Activated CD8-positive, alpha-beta memory T cell treated with anti-CD3 and anti-CD28 coated beads for 4 hours (primary cell): Measurements from ENCODE around the gene SLC41A2.
"Not testable (repeated sequence)": the region's sequence is repeated elsewhere in the genome, so short reads cannot be mapped to it uniquely, and the experiment has no call there.

Experiments used
- DNase-seq, 2 donors: peaks; one replicate each; pipeline ENCODE4 v3.0.0-alpha.2; 2020; ENCODE audit warnings: low read depth in 2 of 2

The SLC41A2 gene, protein sequence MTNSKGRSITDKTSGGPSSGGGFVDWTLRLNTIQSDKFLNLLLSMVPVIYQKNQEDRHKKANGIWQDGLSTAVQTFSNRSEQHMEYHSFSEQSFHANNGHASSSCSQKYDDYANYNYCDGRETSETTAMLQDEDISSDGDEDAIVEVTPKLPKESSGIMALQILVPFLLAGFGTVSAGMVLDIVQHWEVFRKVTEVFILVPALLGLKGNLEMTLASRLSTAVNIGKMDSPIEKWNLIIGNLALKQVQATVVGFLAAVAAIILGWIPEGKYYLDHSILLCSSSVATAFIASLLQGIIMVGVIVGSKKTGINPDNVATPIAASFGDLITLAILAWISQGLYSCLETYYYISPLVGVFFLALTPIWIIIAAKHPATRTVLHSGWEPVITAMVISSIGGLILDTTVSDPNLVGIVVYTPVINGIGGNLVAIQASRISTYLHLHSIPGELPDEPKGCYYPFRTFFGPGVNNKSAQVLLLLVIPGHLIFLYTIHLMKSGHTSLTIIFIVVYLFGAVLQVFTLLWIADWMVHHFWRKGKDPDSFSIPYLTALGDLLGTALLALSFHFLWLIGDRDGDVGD

DNA sequence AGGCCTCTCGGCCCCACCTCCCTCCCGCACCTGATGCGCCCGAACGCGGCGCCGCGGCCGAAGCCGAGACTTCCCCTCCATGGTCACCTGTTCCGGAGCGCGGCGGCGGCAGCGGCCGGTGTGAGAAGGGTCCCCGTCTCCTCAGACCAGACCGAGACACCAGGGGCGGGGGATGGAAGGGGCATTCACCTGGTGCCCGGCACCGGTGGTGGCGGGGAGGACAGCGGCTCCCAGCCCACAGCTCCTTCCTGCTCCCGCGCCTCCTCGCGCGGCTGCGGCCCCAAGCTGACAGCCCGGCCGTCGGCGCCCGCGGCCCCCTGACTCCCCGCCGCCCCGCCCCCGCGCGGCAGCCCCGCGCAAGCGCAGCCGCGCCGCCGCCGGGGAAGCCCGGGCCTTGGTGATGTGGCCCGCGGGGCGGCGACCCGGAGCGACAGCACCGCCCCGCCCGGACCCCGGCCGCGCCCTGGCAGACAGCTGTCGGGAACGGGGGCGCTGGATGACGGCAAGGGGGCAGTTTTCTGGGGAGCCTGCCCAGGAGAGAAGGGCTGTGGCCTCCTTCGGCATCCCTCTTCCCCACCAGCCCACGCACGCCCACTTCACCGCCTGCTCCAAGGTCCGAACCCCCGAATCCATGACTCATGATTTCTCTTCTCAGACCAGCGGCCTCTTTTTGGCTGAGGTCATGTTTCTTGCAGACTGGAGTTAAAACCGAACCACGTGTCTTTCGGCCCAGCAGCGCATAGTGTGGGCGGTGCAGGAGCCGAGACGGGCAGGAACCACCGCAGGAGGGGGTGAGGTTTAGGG, at the start of gene SLC41A2:
Gene SLC41A2 (minus strand): TSS at position 290 of the 804 bp plus-strand sequence. CDS start 29,763 bp downstream, outside the sequence.
- peak; percentile 72 to 79 for DNase-seq

DNA sequence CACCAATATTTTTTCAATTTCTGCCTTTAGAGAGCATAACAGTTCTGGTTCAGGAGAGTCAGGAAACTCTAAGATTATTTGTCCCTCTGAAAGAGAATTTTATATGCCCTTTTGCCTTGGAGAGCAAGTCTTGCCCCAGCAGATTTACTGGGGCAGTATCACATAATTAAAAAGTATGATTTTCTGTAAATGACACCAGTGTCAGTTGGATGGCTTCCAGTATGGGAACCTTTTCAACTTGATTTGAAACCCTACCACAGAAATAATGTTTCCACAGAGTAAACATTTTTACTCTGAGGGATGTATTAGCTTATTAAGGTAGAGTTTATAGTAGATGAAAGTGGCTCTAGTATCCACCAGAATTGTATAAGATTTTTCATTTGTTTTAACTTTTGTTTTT, 43.4 kb upstream of the SLC41A2 start:
- no peak for DNase-seq

DNA sequence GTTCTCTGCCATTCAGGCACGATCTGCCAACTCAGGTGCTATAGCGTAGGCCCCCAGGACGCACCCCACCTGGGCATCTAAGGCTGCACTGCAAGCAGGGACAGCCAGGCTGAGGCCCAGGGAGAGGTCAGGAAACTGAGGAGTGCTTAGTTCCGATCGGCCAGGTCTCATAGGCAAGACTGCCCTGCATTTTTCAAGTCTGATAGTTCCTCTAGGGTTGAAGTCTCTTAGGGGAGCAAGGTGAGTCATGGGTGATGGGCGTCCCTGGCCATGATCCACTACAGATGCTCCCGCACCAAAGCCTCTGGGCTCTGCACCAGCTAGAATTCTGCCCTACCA, 41.2 kb upstream of the SLC41A2 start:
- no peak for DNase-seq

DNA sequence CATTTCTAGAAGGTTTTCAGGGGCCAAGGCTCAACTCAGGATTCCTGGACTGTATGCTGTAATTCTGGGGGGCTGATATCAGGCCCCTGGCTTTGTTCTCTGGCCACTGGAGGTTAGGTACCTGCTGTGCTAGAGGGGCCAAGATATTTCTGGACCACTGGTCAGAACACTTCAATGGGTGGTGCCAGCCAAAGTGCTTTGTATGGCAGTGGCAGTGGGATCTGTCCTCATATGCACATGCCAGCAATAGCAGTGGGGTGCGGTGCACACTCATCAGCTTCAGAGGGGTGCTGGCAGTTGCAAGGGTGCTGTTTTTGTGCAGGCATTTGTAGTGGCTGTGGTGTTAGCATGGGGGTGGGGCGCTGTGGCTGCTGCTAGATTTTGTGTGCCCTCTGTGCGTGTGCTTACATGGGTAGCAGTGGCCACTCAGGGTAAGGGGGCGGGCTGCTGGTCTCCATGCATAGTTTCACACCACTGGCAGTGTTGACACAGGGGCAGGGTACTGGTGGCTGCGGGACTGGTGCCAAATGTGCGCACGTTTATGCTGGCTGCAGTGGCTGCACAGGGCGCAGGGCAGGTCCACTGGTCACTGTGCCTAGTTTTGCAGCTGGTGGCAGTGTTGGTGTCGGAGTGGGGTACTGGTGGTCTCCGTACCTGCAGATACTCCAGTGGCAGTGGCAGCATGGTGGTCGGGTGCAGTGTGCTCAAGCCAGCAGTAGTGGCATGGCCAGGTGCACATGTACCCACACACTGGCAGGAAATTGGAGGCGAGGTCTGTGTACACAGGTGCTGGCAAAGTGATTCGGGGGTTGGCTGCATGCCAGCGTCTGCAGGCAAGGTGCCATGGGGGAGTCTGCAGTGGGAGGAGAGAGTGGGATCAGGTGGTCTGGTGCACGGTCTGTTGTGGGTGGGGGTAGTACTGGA, 40.6 kb upstream of the SLC41A2 start:
- no peak for DNase-seq

DNA sequence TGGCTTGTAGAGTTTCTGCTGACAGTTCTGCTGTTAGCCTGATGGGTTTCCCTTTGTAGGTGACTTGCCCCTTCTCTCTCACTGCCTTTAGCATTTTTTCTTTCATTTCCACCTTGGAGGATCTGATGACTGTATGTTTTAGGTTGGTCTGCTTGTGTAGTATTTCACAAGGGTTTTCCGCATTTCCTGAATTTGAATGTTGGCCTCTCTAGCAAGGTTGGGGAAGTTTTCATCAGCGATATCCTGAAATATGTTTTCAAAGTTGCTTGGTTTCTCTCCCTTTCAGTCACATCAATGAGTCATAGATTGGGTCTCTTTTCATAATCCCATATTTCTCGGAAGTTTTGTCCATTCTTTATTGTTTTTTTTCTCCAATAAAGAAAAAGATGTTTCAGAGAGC, 39.5 kb upstream of the SLC41A2 start:
- DNase-seq, result no peak

DNA sequence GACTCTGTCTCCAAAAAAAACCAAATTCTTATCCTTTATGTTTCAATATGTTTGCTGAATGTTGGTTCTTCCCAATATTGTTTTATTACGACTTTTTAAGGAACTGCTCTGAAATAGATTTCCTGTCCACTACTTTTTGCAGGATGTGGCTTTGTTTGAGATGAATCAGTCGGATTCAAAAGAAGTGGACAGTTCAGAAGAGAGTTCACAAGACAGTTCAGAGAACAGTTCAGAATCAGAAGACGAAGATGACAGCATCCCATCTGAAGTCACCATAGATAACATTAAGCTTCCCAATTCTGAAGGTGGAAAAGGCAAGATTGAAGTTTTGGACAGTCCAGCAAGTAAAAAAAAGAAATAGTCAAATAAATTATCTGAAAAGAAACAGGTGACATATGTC, 36.2 kb upstream of the SLC41A2 start:
- DNase-seq, result no peak

DNA sequence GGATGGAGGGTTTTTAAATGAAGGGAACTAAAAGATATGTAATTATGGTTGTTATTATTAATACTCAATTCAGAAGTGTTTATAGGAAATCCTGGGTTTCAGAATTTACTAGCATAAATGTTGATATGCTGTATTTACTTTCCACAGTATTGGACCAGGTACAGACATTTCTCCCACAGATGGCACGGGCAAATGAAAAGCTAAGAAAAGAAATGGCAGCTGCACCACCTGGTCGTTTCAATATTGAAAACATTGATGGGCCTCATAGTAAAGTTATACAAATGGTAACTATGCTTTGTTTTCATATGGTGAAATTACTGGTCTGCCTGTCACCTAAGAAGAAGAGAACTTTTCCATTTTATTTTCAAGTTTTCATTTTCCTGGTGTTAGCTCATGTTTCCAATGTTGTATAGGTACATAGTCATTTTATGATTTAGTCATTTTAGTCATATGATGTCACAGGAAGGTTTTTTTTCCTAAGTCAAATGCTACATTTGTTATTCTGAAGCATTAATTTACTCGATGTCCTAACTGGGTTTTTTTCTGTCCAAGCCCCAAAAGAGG, 33.6 kb upstream of the SLC41A2 start:
- no peak for DNase-seq

DNA sequence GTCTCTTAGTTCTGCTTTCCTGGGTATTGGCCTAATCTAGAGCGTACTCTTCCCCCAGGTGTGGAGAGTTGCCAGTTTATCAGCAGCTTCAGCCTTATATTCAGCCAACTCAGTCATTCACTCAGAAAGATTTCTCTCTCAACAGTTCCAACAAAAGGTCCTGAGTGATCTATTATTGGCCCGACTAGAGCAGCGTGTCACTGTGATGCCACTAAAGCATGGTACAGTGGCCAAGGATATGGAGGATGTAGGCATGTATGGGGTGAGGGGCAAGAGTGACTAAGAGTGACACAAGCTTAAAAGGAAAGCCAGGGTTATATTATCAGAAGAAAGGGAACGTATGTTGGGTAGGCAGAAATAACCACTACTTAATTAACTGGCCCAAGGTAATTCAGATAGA, 32.9 kb upstream of the SLC41A2 start:
- no peak for DNase-seq

DNA sequence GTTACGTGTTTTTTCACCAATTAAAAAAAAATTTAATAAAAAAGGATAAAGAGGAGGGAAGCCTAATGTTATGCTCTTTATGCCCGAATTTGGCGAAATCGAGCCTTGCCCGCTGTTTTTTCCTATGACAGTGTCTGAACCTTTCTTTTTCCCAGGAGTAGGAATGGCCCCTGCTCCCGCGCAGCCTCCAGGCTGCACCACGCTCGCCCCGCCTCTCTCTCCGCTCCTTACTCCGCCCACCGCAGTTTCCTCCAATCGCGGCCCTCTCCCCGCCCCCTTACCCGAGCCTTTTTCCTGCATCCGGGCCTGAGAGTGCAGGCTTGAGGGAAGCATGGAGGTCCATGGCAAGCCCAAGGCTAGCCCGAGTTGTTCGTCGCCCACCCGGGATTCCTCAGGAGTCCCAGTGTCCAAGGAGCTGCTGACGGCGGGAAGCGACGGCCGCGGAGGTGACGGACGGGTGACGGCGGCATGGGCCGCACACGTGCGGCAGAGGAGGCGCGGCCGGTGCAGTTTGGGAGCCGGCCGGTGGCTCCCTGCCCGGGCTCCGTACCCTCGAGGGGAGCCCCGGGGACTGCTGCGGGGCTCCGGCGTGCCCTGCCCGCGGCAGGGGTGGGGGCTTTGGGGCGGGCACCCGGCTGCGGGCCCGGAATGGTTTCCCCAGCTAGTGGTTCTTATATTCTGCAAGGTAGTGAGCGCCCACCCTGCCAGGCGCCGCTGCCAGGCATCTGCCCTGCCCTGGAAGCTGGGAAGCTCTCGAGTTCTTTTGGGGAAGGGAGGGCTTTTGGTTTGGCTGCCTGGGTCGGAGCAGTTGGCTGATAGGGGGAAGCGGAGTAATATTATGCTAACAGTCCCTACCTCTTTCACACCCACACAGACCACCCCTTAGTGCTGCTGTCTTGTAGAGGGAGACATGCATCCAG, 28.2 kb upstream of the SLC41A2 start, which contains the start of gene NOPCHAP1:
Gene NOPCHAP1 (plus strand): TSS at position 295 of the 920 bp plus-strand sequence. CDS start 37 bp downstream, at position 332.
- DNase-seq, result peak; percentile 65 to 75

DNA sequence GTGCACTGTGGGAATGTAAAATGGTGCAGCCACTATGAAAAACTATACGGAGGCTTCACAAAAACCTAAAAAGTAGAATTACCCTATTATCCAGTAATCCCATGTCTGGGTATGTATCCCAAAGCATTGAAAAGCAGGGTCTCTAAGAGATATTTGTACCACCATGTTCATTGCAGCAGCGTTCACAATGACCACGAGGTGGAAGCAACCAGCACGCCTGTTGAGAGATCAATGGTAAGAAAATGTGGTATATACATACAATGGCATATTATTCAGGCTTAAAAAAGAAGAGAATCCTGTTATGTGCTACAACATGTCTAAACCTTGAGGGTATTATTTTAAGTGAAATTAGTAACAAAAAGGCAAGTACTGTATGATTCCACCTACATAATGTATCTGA, 27.1 kb upstream of the SLC41A2 start:
- no peak for DNase-seq

DNA sequence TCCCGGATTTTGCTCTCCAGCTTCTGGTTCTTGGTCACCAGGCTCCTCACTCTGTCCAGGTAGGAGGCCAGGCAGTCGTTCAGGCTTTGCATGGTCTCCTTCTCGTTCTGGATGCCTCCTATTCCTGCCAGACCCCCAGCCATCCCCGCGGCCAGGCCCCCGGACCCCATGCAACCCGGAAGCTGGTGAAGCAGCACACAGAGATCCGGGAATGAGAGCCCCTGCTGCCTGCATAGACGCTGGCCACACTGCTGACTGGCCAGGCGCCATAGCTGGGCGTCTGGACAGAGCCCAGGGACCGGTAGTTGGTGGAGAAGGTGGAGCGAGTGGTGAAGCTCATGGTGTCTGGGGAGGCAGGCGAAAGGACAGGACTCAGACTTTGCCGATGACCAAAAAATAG, 19.6 kb upstream of the SLC41A2 start:
- not testable (repeated sequence) for DNase-seq

DNA sequence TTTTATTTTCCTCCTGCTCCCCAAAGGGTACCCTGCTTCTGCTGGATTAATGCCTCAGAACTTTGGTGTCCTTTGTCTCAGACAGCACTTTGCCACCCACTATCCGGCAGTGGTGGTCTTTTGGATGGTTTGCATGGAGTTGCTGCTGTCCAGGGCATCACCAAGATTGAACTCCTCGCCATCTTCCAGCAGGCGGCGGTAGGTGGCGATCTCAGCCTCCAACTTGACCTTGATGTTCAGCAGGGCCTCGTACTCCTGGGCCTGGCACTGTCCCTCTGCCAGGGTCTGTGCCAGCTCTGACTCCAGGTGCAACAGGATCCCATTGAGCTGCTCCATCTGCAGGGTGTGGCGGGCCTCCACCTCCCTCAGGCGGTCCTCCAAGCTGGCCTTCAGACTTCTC, 18.6 kb upstream of the SLC41A2 start:
- no peak for DNase-seq

DNA sequence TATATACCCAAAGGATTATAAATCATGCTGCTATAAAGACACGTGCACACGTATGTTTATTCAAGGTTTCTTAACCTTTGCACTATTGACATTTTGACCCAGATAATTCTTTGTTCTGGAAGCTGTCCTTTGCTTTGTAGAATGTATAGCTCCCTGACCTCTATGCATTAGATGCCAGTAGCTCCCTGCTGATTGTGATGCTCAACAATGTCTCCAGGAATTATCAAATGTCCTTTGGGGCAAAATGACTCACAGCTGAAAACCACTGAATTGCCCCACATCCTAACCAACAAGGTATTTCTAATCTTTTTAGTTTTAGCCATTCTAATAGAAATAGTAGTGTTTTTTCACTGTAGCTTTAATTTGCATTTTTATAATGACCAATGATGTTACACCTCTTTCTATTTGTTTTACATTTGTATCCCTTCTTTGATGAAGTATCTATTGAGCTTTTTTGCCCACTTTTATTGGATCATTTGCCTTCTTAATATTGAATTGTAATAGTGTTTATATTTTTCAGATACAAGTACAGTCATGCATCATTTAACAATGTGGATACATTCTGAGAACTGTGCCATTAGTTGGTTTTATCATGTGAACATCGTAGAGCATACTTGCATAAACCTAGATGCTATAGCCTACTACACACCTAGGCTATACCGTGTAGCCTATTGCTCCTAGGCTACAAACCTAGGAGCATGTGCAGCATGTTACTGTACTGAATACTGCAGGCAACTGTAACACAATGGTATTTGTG, 17.7 kb upstream of the SLC41A2 start:
- no peak for DNase-seq

DNA sequence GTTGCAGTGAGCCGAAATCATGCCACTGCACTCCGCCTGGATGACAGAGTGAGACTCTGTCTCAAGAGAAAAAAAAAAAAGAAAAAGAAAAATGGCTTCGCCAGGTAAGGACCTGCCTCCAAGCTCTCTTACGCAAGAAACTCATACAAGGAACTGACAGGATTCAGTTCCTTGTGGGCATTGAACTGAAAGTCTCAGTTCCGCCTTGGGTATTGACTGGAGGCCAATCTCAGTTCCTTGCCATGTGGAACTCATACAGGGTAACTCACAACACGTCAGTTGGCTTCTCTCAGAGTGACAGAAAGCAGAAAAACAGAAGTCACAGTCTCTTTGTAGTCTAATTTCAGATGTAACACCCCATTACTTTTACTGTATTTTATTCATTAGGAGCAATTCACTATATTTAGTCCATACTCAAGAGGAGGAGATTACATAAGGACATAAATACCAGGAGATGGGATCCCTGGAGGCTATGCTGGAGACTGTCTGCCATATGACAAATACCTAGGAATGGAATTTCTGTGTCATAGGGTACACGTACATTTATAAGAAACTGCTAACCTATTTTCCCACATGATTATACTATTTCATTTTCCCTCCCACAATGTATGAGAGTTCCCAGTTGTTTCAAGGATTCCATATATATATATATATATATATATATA, 16.7 kb upstream of the SLC41A2 start:
- no peak for DNase-seq

DNA sequence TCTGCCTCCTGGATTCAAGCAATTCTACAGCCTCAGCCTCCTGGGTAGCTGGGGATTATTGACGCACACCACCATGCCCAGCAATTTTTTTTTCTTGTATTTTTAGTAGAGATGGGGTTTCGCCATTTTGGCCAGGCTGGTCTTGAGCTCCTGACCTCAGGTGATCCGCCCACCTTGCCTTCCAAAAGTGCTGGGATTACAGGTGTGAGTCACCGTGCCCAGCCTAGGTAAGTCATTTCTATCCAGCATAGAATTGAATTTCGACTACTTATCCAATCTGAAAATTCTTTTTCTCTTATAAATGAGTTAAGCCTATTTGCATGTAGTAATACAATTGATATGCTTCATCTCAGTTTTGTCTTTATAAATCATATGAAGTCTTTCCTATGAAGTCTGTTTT, 15.2 kb upstream of the SLC41A2 start:
- no peak for DNase-seq

DNA sequence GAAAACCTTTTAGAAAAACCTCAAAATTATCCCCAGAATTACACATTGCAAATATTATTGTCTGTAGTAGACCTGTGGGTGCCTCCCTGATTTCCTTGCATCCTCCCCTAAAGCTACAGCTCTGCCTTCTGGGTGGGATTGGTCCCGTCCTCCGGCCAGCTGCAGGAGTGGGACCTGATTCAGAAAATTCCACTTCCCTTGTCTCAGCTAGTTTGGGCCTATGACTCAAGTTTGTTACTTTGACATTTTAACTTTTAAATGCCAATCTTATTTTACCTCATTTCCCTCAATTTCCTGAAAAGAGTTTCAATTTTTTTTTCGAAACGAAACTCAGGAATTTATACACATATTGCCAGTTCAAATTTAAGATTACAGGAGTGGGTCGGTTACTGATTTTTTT, 13.2 kb upstream of the SLC41A2 start:
- DNase-seq, result no peak

DNA sequence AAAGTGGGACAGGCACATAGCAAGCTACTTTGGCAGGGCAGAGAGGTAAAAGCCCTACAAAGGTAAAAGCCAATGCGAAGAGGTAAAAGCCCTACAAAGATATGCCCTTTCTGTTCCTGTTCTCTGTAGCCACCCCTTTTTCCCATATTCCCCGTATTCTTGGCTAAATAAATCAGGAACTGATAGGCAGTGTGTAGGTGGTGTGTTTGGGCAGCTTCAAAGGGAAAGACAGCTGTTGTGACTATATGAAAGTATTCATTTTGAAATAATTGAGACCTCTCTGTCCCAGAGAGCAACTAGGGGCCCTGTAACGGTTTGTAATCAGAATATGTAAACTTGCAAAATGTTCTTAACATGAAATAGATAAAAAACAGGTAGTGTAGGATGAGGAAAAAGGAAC, 11.3 kb upstream of the SLC41A2 start:
- no peak for DNase-seq

DNA sequence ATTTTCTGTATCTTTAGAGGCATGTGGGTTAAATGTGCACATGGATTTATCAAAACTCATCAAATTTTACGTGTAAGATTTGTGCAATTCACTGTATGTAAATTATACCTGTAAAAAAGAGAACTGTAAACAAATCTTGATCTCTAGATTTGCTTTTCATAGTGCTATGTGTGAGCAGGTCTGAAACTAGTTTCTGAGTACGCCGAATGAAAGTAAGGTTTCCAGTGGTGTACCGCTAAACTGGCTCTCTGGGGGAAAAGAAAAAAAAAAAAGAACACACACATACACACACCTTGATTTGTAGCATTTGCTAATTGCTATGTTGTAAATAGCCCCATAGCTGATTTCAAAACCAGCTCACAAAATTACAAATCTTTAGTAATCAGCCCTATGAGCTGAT, 8.6 kb upstream of the SLC41A2 start:
- DNase-seq, result no peak

DNA sequence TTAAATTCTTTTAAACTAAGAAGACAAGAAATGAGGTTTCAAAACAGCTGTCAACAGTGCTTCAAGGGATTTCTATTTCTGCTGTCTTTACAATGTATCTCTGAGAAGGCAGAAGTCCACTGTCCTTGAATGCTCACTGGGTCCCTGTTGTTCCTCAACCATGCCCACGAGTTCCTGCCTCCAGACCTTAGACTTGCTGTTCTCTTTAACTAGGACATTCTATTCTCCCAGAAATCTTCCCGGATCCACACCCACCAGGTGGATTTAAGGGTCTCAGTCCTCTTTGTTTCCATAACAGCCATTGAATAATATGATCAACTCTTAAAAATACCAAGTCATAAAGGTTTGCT, 6.7 kb upstream of the SLC41A2 start:
- DNase-seq, result no peak
